ENCODE measurements around the gene RAB11B. TPM values are rescaled to one million over a fixed set of nuclear protein-coding genes. Genes with fewer than 3 reads are reported as not detected.
A peak's percentile ranks its signal among the peaks of the same experiment; 100 is the strongest.

Gene RAB11B
- total and polyA plus RNA-seq, 2 of the 13 experiments (the other 11 are each of a cell fraction or from before 2014, with no cell fraction given), result 6.0 to 28.4 TPM

- TF ChIP-seq, protein P1, sequence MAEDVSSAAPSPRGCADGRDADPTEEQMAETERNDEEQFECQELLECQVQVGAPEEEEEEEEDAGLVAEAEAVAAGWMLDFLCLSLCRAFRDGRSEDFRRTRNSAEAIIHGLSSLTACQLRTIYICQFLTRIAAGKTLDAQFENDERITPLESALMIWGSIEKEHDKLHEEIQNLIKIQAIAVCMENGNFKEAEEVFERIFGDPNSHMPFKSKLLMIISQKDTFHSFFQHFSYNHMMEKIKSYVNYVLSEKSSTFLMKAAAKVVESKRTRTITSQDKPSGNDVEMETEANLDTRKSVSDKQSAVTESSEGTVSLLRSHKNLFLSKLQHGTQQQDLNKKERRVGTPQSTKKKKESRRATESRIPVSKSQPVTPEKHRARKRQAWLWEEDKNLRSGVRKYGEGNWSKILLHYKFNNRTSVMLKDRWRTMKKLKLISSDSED (CRISPR knock-in tag; IDR thresholded peaks at IDR 0.05), result no peak
- TF ChIP-seq ZMYM3 (CRISPR knock-in tag; IDR thresholded peaks at IDR 0.05), result no peak
- TF ChIP-seq, protein P2, sequence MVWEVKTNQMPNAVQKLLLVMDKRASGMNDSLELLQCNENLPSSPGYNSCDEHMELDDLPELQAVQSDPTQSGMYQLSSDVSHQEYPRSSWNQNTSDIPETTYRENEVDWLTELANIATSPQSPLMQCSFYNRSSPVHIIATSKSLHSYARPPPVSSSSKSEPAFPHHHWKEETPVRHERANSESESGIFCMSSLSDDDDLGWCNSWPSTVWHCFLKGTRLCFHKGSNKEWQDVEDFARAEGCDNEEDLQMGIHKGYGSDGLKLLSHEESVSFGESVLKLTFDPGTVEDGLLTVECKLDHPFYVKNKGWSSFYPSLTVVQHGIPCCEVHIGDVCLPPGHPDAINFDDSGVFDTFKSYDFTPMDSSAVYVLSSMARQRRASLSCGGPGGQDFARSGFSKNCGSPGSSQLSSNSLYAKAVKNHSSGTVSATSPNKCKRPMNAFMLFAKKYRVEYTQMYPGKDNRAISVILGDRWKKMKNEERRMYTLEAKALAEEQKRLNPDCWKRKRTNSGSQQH (CRISPR knock-in tag; IDR thresholded peaks at IDR 0.05; ENCODE audit: low read depth), result no peak
- TF ChIP-seq ZKSCAN1 (IDR thresholded peaks at IDR 0.05; ENCODE audit: low read length), result no peak
- TF ChIP-seq, protein P3, sequence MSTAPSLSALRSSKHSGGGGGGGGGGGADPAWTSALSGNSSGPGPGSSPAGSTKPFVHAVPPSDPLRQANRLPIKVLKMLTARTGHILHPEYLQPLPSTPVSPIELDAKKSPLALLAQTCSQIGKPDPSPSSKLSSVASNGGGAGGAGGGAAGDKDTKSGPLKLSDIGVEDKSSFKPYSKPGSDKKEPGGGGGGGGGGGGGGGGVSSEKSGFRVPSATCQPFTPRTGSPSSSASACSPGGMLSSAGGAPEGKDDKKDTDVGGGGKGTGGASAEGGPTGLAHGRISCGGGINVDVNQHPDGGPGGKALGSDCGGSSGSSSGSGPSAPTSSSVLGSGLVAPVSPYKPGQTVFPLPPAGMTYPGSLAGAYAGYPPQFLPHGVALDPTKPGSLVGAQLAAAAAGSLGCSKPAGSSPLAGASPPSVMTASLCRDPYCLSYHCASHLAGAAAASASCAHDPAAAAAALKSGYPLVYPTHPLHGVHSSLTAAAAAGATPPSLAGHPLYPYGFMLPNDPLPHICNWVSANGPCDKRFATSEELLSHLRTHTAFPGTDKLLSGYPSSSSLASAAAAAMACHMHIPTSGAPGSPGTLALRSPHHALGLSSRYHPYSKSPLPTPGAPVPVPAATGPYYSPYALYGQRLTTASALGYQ (CRISPR knock-in tag; IDR thresholded peaks at IDR 0.05), result peak; percentile 75
- TF ChIP-seq ZNF276 (CRISPR knock-in tag; IDR thresholded peaks at IDR 0.05; ENCODE audit: low read depth), result no peak
- 0 out of 2 replicates have a peak, but pooled peaks have one; percentile 69 for TF ChIP-seq ZNF569 (CRISPR knock-in tag; IDR thresholded peaks at IDR 0.05; ENCODE audit: borderline replicate concordance)
- TF ChIP-seq E2F2 (CRISPR knock-in tag; IDR thresholded peaks at IDR 0.05; ENCODE audit: borderline replicate concordance), result 0 out of 2 replicates have a peak, but pooled peaks have one; percentile 18
- no peak for TF ChIP-seq ZNF3 (CRISPR knock-in tag; IDR thresholded peaks at IDR 0.05)
- no peak for TF ChIP-seq ZNF205 (CRISPR knock-in tag; IDR thresholded peaks at IDR 0.05)
- TF ChIP-seq KAT2B (IDR thresholded peaks at IDR 0.05; ENCODE audit: borderline replicate concordance, low read depth, low read length), result no peak
- TF ChIP-seq ZNF264 (CRISPR knock-in tag; IDR thresholded peaks at IDR 0.05), result no peak
- TF ChIP-seq MATR3 (CRISPR knock-in tag; IDR thresholded peaks at IDR 0.05), result no peak
- no peak for TF ChIP-seq DPF2 (CRISPR knock-in tag; IDR thresholded peaks at IDR 0.05; ENCODE audit: borderline replicate concordance, low read depth)
- peak; percentile 70 for TF ChIP-seq SAP130 (CRISPR knock-in tag; IDR thresholded peaks at IDR 0.05; ENCODE audit: low read depth)
- no peak for TF ChIP-seq MZF1 (CRISPR knock-in tag; IDR thresholded peaks at IDR 0.05; ENCODE audit: borderline replicate concordance)
- TF ChIP-seq, protein P4, sequence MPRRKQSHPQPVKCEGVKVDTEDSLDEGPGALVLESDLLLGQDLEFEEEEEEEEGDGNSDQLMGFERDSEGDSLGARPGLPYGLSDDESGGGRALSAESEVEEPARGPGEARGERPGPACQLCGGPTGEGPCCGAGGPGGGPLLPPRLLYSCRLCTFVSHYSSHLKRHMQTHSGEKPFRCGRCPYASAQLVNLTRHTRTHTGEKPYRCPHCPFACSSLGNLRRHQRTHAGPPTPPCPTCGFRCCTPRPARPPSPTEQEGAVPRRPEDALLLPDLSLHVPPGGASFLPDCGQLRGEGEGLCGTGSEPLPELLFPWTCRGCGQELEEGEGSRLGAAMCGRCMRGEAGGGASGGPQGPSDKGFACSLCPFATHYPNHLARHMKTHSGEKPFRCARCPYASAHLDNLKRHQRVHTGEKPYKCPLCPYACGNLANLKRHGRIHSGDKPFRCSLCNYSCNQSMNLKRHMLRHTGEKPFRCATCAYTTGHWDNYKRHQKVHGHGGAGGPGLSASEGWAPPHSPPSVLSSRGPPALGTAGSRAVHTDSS (CRISPR knock-in tag; conservative IDR thresholded peaks at IDR 0.05), result no peak
- no peak for TF ChIP-seq NFE2L2 (IDR thresholded peaks at IDR 0.05; ENCODE audit: low read length)
- no peak for TF ChIP-seq CBX2 (IDR thresholded peaks at IDR 0.05; ENCODE audit: low read depth, low read length)
- no peak for TF ChIP-seq CBX2 (CRISPR knock-in tag; IDR thresholded peaks at IDR 0.05; ENCODE audit: low read depth)
- TF ChIP-seq ZNF484 (CRISPR knock-in tag; IDR thresholded peaks at IDR 0.05; ENCODE audit: borderline replicate concordance, low read depth), result no peak
Observed at GRCh38 chr19:8444677-8445487, 54.7 kb downstream of the RAB11B start, which contains the start of gene HNRNPM (continued).
